Ishikawa (cell line): ENCODE measurements around the gene ADAMTS4.

Source experiments
- REST ChIP-seq: IDR thresholded peaks from 2 replicates; pipeline ENCODE4 v1.6.1; 2012; ENCODE audit warnings: low read depth, mild to moderate bottlenecking
- TAF1 ChIP-seq: IDR thresholded peaks from 2 replicates; pipeline ENCODE4 v1.6.1; 2012; ENCODE audit warnings: low read depth, mild to moderate bottlenecking

GRCh38 chr1:161191971-161192370 lies 6.9 kb downstream of the ADAMTS4 start:
- TF ChIP-seq REST (no peak), TAF1 (no peak)
